Measurements from ENCODE around the gene HOXC10.

HOXC10 gene

GRCh38 chr12:54001283-54002187, 16.6 kb downstream of the HOXC10 start:
- DNase-seq (ENCODE audit: insufficient read length, low spot score): no peak
- TF ChIP-seq POLR2A (IDR thresholded peaks at IDR 0.05; ENCODE audit: low read depth, low read length): no peak
- FAIRE-seq: no peak

- DNase-seq (ENCODE audit: insufficient read length, low spot score): no peak
- no peak for FAIRE-seq
- TF ChIP-seq POLR2AphosphoS5 (IDR thresholded peaks at IDR 0.05; ENCODE audit: low read depth, low read length) (no peak), POU2F2 (IDR thresholded peaks at IDR 0.05; ENCODE audit: low read depth, low read length) (no peak), POLR2A (IDR thresholded peaks at IDR 0.05; ENCODE audit: low read depth, low read length) (no peak), SPI1 (IDR thresholded peaks at IDR 0.05; ENCODE audit: low read depth, low read length) (no peak), TAF1 (IDR thresholded peaks at IDR 0.05; ENCODE audit: low read depth, low read length) (no peak), PAX5 (IDR thresholded peaks at IDR 0.05; ENCODE audit: insufficient read depth, low read length, severe bottlenecking) (no peak)
Observed at GRCh38 chr12:54002278-54002914, 17.4 kb downstream of the HOXC10 start.

DNA sequence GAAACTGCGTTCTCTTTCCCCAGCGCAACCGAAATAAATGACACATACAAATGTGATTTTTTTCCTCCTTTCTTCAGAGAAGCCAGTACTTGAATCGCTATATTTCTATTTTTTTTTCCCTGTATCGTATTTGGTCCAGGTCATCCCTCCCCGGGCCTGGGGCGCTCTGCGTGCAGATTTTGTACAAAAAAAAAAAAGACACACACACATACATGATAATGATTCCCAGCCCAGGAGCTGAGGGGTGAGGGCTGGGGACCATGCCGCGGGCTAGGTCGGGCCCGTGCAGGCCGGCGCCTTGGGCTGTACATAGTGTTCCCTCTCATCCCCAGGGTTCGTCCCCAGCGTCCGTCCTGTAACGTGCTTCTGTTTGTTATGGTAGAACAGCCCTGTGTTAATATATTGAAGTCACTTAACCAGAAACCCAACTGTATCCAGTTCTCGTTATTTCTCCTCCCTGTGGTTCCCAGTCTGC, 18.0 kb downstream of the HOXC10 start:
- FAIRE-seq (no peak), DNase-seq (ENCODE audit: insufficient read length, low spot score) (no peak)
- no peak for TF ChIP-seq PAX5 (IDR thresholded peaks at IDR 0.05; ENCODE audit: insufficient read depth, low read length, severe bottlenecking)
- no peak for TF ChIP-seq POU2F2 (IDR thresholded peaks at IDR 0.05; ENCODE audit: low read depth, low read length)
- no peak for TF ChIP-seq SPI1 (IDR thresholded peaks at IDR 0.05; ENCODE audit: low read depth, low read length)
- no peak for TF ChIP-seq POLR2A (IDR thresholded peaks at IDR 0.05; ENCODE audit: low read depth, low read length)
- TF ChIP-seq TAF1 (IDR thresholded peaks at IDR 0.05; ENCODE audit: low read depth, low read length): no peak

DNA sequence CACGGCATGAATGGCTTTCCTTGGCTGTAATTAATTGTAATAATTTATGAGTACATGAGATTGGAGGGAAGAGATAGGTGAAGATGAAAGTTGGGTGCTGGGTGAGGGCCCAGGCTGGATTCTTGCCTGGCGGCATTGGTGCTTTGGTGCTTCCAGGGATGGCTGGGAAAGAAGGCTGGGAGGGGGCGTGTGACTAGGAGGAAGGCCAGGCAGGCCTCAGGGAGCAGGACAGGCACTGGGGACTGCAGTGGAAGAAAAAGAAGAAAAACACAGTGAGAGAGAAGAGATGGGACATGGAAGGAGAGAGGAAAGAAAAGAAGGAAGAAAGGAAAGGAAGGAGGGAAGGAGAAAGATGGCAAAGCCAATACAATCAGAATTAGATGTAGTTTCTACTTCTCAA, 18.7 kb downstream of the HOXC10 start:
- no peak for DNase-seq (ENCODE audit: insufficient read length, low spot score)
- FAIRE-seq: no peak
- TF ChIP-seq POLR2A (IDR thresholded peaks at IDR 0.05; ENCODE audit: low read depth, low read length): no peak
- no peak for TF ChIP-seq POU2F2 (IDR thresholded peaks at IDR 0.05; ENCODE audit: low read depth, low read length)
- no peak for TF ChIP-seq SPI1 (IDR thresholded peaks at IDR 0.05; ENCODE audit: low read depth, low read length)
- no peak for TF ChIP-seq PAX5 (IDR thresholded peaks at IDR 0.05; ENCODE audit: insufficient read depth, low read length, severe bottlenecking)
- no peak for TF ChIP-seq POLR2AphosphoS5 (IDR thresholded peaks at IDR 0.05; ENCODE audit: low read depth, low read length)
- no peak for TF ChIP-seq TAF1 (IDR thresholded peaks at IDR 0.05; ENCODE audit: low read depth, low read length)

DNA sequence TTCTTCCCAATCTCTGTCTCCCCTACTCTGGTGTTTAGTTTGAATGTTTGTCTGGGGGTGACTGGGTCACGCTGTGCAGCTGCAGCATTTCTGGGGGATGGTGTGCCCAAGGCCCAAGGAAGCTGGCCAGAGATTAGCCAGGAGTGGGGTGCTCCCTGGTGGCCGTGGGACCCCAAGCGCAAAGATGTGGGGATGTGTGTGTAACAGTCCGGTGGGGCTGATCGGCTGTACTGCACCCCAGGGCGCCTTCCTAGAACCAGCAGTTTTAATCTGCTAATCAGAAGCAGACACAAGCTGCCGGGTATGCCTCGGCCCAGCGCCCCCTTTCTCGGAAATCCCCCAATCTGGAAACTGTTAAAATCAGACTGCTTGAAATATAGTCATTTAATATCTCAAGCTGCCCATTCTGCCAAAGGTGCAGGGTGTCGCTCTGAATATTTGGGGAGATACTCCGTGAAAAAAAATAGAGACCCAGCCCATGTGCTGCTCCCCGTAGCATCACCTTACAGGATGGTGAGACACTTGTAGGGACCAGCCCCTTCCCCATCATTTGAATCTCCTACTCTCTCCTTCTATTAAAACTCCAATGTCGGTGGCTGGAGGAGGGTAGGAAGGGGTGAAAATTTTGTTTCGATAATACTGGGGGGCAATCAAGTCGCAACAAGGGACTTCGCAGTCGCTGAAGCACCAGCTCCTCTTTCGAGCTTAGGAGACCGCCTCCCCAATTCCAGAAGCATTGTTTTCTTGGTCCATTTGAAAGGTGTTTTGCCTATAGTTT, 19.3 kb downstream of the HOXC10 start:
- DNase-seq (ENCODE audit: insufficient read length, low spot score) (no peak), FAIRE-seq (no peak)
- TF ChIP-seq POLR2AphosphoS5 (IDR thresholded peaks at IDR 0.05; ENCODE audit: low read depth, low read length): no peak
- TF ChIP-seq POLR2A (IDR thresholded peaks at IDR 0.05; ENCODE audit: low read depth, low read length): no peak
- TF ChIP-seq POU2F2 (IDR thresholded peaks at IDR 0.05; ENCODE audit: low read depth, low read length): no peak
- no peak for TF ChIP-seq PAX5 (IDR thresholded peaks at IDR 0.05; ENCODE audit: insufficient read depth, low read length, severe bottlenecking)
- no peak for TF ChIP-seq TAF1 (IDR thresholded peaks at IDR 0.05; ENCODE audit: low read depth, low read length)
- no peak for TF ChIP-seq SPI1 (IDR thresholded peaks at IDR 0.05; ENCODE audit: low read depth, low read length)

DNA sequence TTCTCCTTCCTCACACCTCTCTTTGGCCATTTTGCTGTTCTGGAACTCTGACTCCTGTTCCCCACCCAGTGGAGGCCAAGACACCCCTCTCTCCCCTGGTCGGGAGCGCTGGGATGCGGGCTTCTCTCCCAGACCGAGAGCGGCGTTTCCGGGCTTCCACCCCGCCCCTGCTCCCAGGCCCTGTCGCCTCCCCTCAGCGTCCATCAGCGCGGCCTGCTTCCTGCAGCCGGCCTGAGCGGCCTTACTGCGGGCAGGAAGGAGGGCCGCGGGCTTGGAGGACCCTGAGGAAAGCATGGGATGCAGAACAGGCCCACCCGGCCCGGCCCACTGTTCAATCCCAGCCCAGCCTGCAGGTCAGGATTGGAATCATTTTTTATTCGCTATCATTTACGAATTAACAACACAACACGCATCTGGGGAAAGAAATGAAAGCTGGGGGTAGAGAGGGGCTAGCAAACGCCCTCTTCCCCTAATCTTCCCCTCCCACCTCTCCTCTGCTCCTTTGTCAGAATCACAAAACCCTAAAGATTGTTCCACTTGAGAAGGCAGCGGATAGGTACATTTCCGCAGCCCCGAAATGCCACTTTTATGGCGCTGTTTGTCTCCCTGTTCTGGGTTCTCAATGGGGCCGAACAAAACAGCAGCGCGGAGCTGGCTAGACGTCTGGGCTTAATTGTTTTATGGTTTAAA, 20.0 kb downstream of the HOXC10 start:
- TF ChIP-seq POLR2AphosphoS5 (IDR thresholded peaks at IDR 0.05; ENCODE audit: low read depth, low read length): no peak
- no peak for TF ChIP-seq SPI1 (IDR thresholded peaks at IDR 0.05; ENCODE audit: low read depth, low read length)
- no peak for TF ChIP-seq PAX5 (IDR thresholded peaks at IDR 0.05; ENCODE audit: insufficient read depth, low read length, severe bottlenecking)
- TF ChIP-seq TAF1 (IDR thresholded peaks at IDR 0.05; ENCODE audit: low read depth, low read length): no peak
- no peak for TF ChIP-seq POU2F2 (IDR thresholded peaks at IDR 0.05; ENCODE audit: low read depth, low read length)
- no peak for TF ChIP-seq POLR2A (IDR thresholded peaks at IDR 0.05; ENCODE audit: low read depth, low read length)
- FAIRE-seq: no peak
- no peak for DNase-seq (ENCODE audit: insufficient read length, low spot score)

GRCh38 chr12:54005531-54005852, 20.5 kb downstream of the HOXC10 start:
- no peak for TF ChIP-seq PAX5 (IDR thresholded peaks at IDR 0.05; ENCODE audit: insufficient read depth, low read length, severe bottlenecking)
- TF ChIP-seq POLR2A (IDR thresholded peaks at IDR 0.05; ENCODE audit: low read depth, low read length): no peak
- TF ChIP-seq POU2F2 (IDR thresholded peaks at IDR 0.05; ENCODE audit: low read depth, low read length): no peak
- no peak for TF ChIP-seq POLR2AphosphoS5 (IDR thresholded peaks at IDR 0.05; ENCODE audit: low read depth, low read length)
- no peak for FAIRE-seq
- no peak for DNase-seq (ENCODE audit: insufficient read length, low spot score)

- FAIRE-seq (peak; percentile 90), DNase-seq (ENCODE audit: insufficient read length, low spot score) (peak; percentile 79)
- TF ChIP-seq POLR2A (IDR thresholded peaks at IDR 0.05; ENCODE audit: low read depth, low read length) (no peak), SPI1 (IDR thresholded peaks at IDR 0.05; ENCODE audit: low read depth, low read length) (peak; percentile 78)
Observed at GRCh38 chr12:54005853-54006558, 21.1 kb downstream of the HOXC10 start.

Data from GM12891 (cell line).